ENCODE results near the gene SMIM32.

- TF ChIP-seq CTCF (IDR thresholded peaks at IDR 0.05), result no peak
- TF ChIP-seq EP300 (IDR thresholded peaks at IDR 0.05), result no peak
These were observed 7.8 kb upstream of the SMIM32 start for GRCh38 chr5:136200761-136201160.
